HCT116 (cell line): Measurements from ENCODE around the gene TMEM62. TPM values are rescaled to one million over a fixed set of nuclear protein-coding genes. Genes with fewer than 3 reads are reported as not detected.

ENCODE experiments used
- ATAC-seq: fragments of 200-7000 bp; cut with Tn5 transposase; 2 replicates; pipeline ENCODE4 v1.9.1; 2020; ENCODE audit warnings: mild to moderate bottlenecking, moderate library complexity
- BruUV-seq: library from RNA; stranded (reverse); fragments of 400-500 nt; replicated peaks from 2 replicates; lab custom pipeline; 2021; lab: Mats Ljungman, UMichigan
- CTCF ChIA-PET: fragments of 300-600 bp; sonication (Branson Sonifier 250); formaldehyde crosslinking; loops from one replicate; lab custom pipeline; 2021; ENCODE audit warnings: antibody characterized with exemption; lab: Charles Lee
- POLR2A ChIA-PET: fragments of 300-600, 350-600 bp; sonication (Branson Sonifier 250); formaldehyde crosslinking; loops from one replicate; lab custom pipeline; 2021; ENCODE audit warnings: antibody characterized with exemption; lab: Charles Lee
- RAD21 ChIA-PET, 2 experiments: fragments of 300-600 bp; sonication (Branson Sonifier 250); formaldehyde crosslinking; loops; one replicate each; lab custom pipeline; 2023; ENCODE audit warnings: low total read pairs in 2 of 2; ENCODE audit not compliant: uncharacterized antibody in 2 of 2, unreplicated experiment in 2 of 2, low non-redundant PET in 1 of 2; lab: Charles Lee
- DNase-seq: peaks from one replicate; pipeline ENCODE4 v3.0.0-alpha.2; 2010; ENCODE audit warnings: low read depth, low spot score
- H2AFZ ChIP-seq: fragments of 200-600 bp; shearing (Covaris generic), sonication (generic); 2 replicates; pipeline ENCODE4 v1.6.1; 2017; ENCODE audit warnings: low read depth, mixed run types, mixed read lengths, antibody characterized with exemption, low read length; ENCODE audit not compliant: poor library complexity, severe bottlenecking
- H3K27ac ChIP-seq: 2 replicates; pipeline ENCODE4 v1.5.1; 2012; ENCODE audit warnings: low read depth, low read length
- H3K27me3 ChIP-seq: fragments of 200-600 bp; sonication (generic); 2 replicates; pipeline ENCODE4 v1.6.1; 2016; ENCODE audit warnings: mixed run types, low read length, mixed read lengths; ENCODE audit not compliant: insufficient read depth
- H3K36me3 ChIP-seq, 2 experiments: fragments of 200-500 bp in 1 of 2; fragments of 200-600 bp in 1 of 2; sonication (Bioruptor generic) in 1 of 2; sonication (generic) in 1 of 2; 2 replicates each; pipeline versions ENCODE4 v1.5.1 to v1.6.1; 2014 to 2016; ENCODE audit warnings: low read length in 2 of 2, inconsistent platforms in 1 of 2, mixed read lengths in 1 of 2, mixed run types in 1 of 2; ENCODE audit not compliant: insufficient read depth in 2 of 2, control insufficient read depth in 1 of 2
- H3K4me1 ChIP-seq, 2 experiments: fragments of 200-600 bp in 1 of 2; sonication (generic) in 1 of 2; 2 replicates each; pipeline versions ENCODE4 v1.5.1 to v1.6.1; 2012 to 2017; ENCODE audit warnings: low read length in 2 of 2, inconsistent platforms in 1 of 2, mild to moderate bottlenecking in 1 of 2, mixed read lengths in 1 of 2, mixed run types in 1 of 2, moderate library complexity in 1 of 2; ENCODE audit not compliant: insufficient read depth in 2 of 2, control insufficient read depth in 1 of 2
- H3K4me2 ChIP-seq: fragments of 200-600 bp; sonication (generic); 2 replicates; pipeline ENCODE4 v1.6.1; 2017; ENCODE audit warnings: mixed run types, low read length, mixed read lengths
- H3K4me3 ChIP-seq, 2 experiments: fragments of 200-600 bp in 1 of 2; sonication (generic) in 1 of 2; replicated peaks in 1 of 2; 2 replicates each; pipeline ENCODE4 v1.5.1; 2011 to 2016; ENCODE audit warnings: low read length in 2 of 2, control low read depth in 1 of 2, low read depth in 1 of 2, mild to moderate bottlenecking in 1 of 2, mixed read lengths in 1 of 2, mixed run types in 1 of 2
- H3K79me2 ChIP-seq: fragments of 200-600 bp; sonication (generic); 2 replicates; pipeline ENCODE4 v1.6.1; 2017; ENCODE audit warnings: mild to moderate bottlenecking, mixed run types, low read length, moderate library complexity, mixed read lengths; ENCODE audit not compliant: insufficient read depth
- H3K9ac ChIP-seq: fragments of 200-600 bp; sonication (generic); 2 replicates; pipeline ENCODE4 v1.6.1; 2016; ENCODE audit warnings: low read length, mixed read lengths
- H3K9me2 ChIP-seq: fragments of 200-600 bp; sonication (generic), shearing (Covaris generic); 2 replicates; pipeline ENCODE4 v1.6.1; 2017; ENCODE audit warnings: mixed run types, mild to moderate bottlenecking, moderate library complexity; ENCODE audit not compliant: insufficient read depth
- H3K9me3 ChIP-seq, 2 experiments: fragments of 200-500 bp in 1 of 2; fragments of 200-600 bp in 1 of 2; sonication (Bioruptor generic) in 1 of 2; sonication (generic) in 1 of 2; 2 replicates each; pipeline ENCODE4 v1.6.1; 2014 to 2017; ENCODE audit warnings: low read length in 2 of 2, mixed read lengths in 2 of 2, inconsistent platforms in 1 of 2, low read depth in 1 of 2, mild to moderate bottlenecking in 1 of 2, mixed run types in 1 of 2, moderate library complexity in 1 of 2; ENCODE audit not compliant: control insufficient read depth in 1 of 2, insufficient read depth in 1 of 2
- H4K20me1 ChIP-seq: fragments of 200-600 bp; sonication (generic), shearing (Covaris generic); 2 replicates; pipeline ENCODE4 v1.6.1; 2017; ENCODE audit warnings: mixed run types, mild to moderate bottlenecking, moderate library complexity; ENCODE audit not compliant: insufficient read depth
- ATF3 ChIP-seq: IDR thresholded peaks from 2 replicates; pipeline ENCODE4 v1.6.1; 2012
- CEBPB ChIP-seq: IDR thresholded peaks from 2 replicates; pipeline ENCODE4 v1.6.1; 2012; ENCODE audit warnings: low read depth
- CTCF ChIP-seq, 3 experiments: fragments of 200-600 bp in 1 of 3; sonication (generic) in 1 of 3; IDR thresholded peaks in 2 of 3; conservative IDR thresholded peaks in 1 of 3; 2 replicates each; pipeline ENCODE4 v1.5.1; 2012 to 2017; ENCODE audit warnings: low read depth in 2 of 3, low read length in 2 of 3, antibody characterized with exemption in 1 of 3, borderline replicate concordance in 1 of 3, control low read depth in 1 of 3, mild to moderate bottlenecking in 1 of 3, mixed read lengths in 1 of 3, mixed run types in 1 of 3, moderate library complexity in 1 of 3; ENCODE audit not compliant: insufficient read depth in 1 of 3
- EGR1 ChIP-seq: IDR thresholded peaks from 2 replicates; pipeline ENCODE4 v1.6.1; 2012; ENCODE audit warnings: low read depth
- EZH2 ChIP-seq: fragments of 200-600 bp; sonication (generic); IDR thresholded peaks from 2 replicates; pipeline ENCODE4 v1.6.1; 2017; ENCODE audit warnings: antibody characterized with exemption, mixed run types
- FOSL1 ChIP-seq: IDR thresholded peaks from 2 replicates; pipeline ENCODE4 v1.6.1; 2012; ENCODE audit warnings: low read depth
- MAX ChIP-seq: IDR thresholded peaks from 2 replicates; pipeline ENCODE4 v1.6.1; 2012
- POLR2A ChIP-seq: IDR thresholded peaks from 2 replicates; pipeline ENCODE4 v1.7.0; 2011; ENCODE audit warnings: borderline replicate concordance; ENCODE audit not compliant: insufficient read depth, insufficient read length; ENCODE audit errors: extremely low read depth
- POLR2AphosphoS5 ChIP-seq: IDR thresholded peaks from 2 replicates; pipeline ENCODE4 v1.6.1; 2011; ENCODE audit warnings: mild to moderate bottlenecking, low read depth, low read length, moderate library complexity
- SRF ChIP-seq: IDR thresholded peaks from 2 replicates; pipeline ENCODE4 v1.6.1; 2012; ENCODE audit warnings: low read depth
- ZNF274 ChIP-seq: fragments of 200-500 bp; sonication (Bioruptor generic); IDR thresholded peaks from 2 replicates; pipeline ENCODE4 v1.6.1; 2014; ENCODE audit warnings: mild to moderate bottlenecking, low read depth, low read length, inconsistent platforms
- intact Hi-C: fragments of 100-400 bp; cut with micrococcal nuclease; formaldehyde crosslinking; loops from 2 replicates; pipeline ENCODE4 v1.10.0; 2022
- total RNA-seq: library from RNA; stranded (reverse); gene quantifications from one replicate; pipeline ENCODE4 v1.2.1, GENCODE V29; 2021; ENCODE audit not compliant: unreplicated experiment
- TF ChIP-seq, protein P1 (sequence below): IDR thresholded peaks from 2 replicates; pipeline ENCODE4 v1.6.1; 2011; ENCODE audit warnings: mild to moderate bottlenecking, low read length, moderate library complexity; ENCODE audit not compliant: insufficient replicate concordance; ENCODE audit errors: extremely low read depth

Gene TMEM62
- total RNA-seq, 1 experiment from 2014 or later, result 8.8 TPM

DNA sequence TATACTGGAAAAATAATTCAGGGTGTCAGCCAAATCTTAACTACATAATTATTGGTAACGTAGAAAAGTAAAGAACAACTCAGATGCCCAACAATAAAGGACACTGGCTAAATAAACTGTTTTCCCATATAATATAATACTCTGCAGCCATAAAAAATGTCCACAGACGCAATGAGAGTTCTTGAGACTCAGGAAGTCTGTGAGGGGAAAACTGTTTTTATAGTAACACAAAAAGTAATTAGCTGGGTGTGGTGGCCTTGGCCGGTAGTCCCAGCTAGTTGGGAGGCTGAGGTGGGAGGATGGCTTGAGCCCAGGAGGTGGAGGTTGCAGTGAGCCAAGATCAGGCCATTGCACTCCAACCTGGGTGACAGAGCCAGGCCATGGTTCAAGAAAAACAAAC lies 22.0 kb upstream of the TMEM62 start:
- Histone ChIP-seq H3K4me1 (peaks cover 0 to 2% of the 10 kb centered on the region in 2 experiments; a peak in 1 of 4 replicates), H3K79me2 (no peaks in the 10 kb centered on the region), H3K9me3 (no peaks in the 10 kb centered on the region), H3K9ac (no peak overlapping the region), H3K9me2 (no peaks in the 10 kb centered on the region), H3K27ac (no peak overlapping the region), H3K4me3 (no peak overlapping the region), H2AFZ (no peak overlapping the region), H3K36me3 (no peaks in the 10 kb centered on the region), H4K20me1 (no peaks in the 10 kb centered on the region), H3K4me2 (no peak overlapping the region), H3K27me3 (no peaks in the 10 kb centered on the region)
- ChIA-PET RAD21 (no interaction called here), POLR2A (no interaction called here), CTCF (no interaction called here)
- ATAC-seq (no peak), DNase-seq (no peak)
- no TSS peak for BruUV-seq
- intact Hi-C loops, result no loop called here
- TF ChIP-seq EZH2, result no peak

- no peaks in the 10 kb centered on the region for H3K36me3 ChIP-seq
- H4K20me1 ChIP-seq, result no peaks in the 10 kb centered on the region
- DNase-seq, result no peak
- H3K27ac ChIP-seq, result no peak overlapping the region
- no peaks in the 10 kb centered on the region for H3K9me2 ChIP-seq
- no peak overlapping the region for H2AFZ ChIP-seq
- TF ChIP-seq FOSL1 (no peak), ATF3 (no peak), ZNF274 (no peak), CEBPB (no peak), SRF (no peak), MAX (no peak), POLR2AphosphoS5 (no peak), CTCF (IDR thresholded peaks at IDR 0.05 in 2 of 3, conservative IDR thresholded peaks at IDR 0.05 in 1 of 3; ENCODE audit: borderline replicate concordance in 1 of 3, insufficient read depth in 1 of 3, low read depth in 2 of 3, low read length in 2 of 3) (no peak), POLR2A (no peak), EGR1 (no peak)
- TF ChIP-seq, protein P1, sequence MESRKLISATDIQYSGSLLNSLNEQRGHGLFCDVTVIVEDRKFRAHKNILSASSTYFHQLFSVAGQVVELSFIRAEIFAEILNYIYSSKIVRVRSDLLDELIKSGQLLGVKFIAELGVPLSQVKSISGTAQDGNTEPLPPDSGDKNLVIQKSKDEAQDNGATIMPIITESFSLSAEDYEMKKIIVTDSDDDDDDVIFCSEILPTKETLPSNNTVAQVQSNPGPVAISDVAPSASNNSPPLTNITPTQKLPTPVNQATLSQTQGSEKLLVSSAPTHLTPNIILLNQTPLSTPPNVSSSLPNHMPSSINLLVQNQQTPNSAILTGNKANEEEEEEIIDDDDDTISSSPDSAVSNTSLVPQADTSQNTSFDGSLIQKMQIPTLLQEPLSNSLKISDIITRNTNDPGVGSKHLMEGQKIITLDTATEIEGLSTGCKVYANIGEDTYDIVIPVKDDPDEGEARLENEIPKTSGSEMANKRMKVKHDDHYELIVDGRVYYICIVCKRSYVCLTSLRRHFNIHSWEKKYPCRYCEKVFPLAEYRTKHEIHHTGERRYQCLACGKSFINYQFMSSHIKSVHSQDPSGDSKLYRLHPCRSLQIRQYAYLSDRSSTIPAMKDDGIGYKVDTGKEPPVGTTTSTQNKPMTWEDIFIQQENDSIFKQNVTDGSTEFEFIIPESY, result no peak
- BruUV-seq, result no TSS peak
- RAD21 ChIA-PET, result no interaction called here
- intact Hi-C loops, result no loop called here
- CTCF ChIA-PET, result no interaction called here
- no peaks in the 10 kb centered on the region for H3K79me2 ChIP-seq
- POLR2A ChIA-PET, result no interaction called here
- H3K9me3 ChIP-seq, result no peaks in the 10 kb centered on the region
- peaks cover 3 to 13% of the 10 kb centered on the region in 2 experiments; a peak in 3 of 4 replicates for H3K4me1 ChIP-seq
- no peak overlapping the region for H3K9ac ChIP-seq
- no peak overlapping the region for H3K4me3 ChIP-seq
- no peak overlapping the region for H3K4me2 ChIP-seq
- no peaks in the 10 kb centered on the region for H3K27me3 ChIP-seq
- ATAC-seq, result no peak
Measured at GRCh38 chr15:43118286-43118685, 15.1 kb upstream of the TMEM62 start.
